ENCODE results near the gene PANK1.

PANK1 gene

GRCh38 chr10:89563311-89563710 lies 81.7 kb downstream of the PANK1 start:
- no peak for DNase-seq (ENCODE audit: low read depth)
- H3K4me3 ChIP-seq (ENCODE audit: low read length), result no peak overlapping the region
- TF ChIP-seq CTCF (IDR thresholded peaks at IDR 0.05; ENCODE audit: insufficient read depth, low read depth, low read length, missing control alignments), result no peak

- TF ChIP-seq CTCF (IDR thresholded peaks at IDR 0.05; ENCODE audit: insufficient read depth, low read depth, low read length, missing control alignments), result no peak
- no peak for DNase-seq (ENCODE audit: low read depth)
Observed at GRCh38 chr10:89556600-89556999, 88.4 kb downstream of the PANK1 start.

GRCh38 chr10:89555688-89556445 lies 89.2 kb downstream of the PANK1 start:
- peak; percentile 19 for TF ChIP-seq CTCF (IDR thresholded peaks at IDR 0.05; ENCODE audit: insufficient read depth, low read depth, low read length, missing control alignments)
- no peak overlapping the region for H3K4me3 ChIP-seq (ENCODE audit: low read length)
- DNase-seq (ENCODE audit: low read depth), result peak; percentile 34

More at GRCh38 chr10:89556600-89556999, 88.4 kb downstream of the PANK1 start:
- H3K4me3 ChIP-seq (ENCODE audit: low read length), result no peak overlapping the region

- TF ChIP-seq CTCF (IDR thresholded peaks at IDR 0.05; ENCODE audit: insufficient read depth, low read depth, low read length, missing control alignments), result no peak
- no peak overlapping the region for H3K4me3 ChIP-seq (ENCODE audit: low read length)
- DNase-seq (ENCODE audit: low read depth), result no peak
Observed at GRCh38 chr10:89554433-89554832, 90.6 kb downstream of the PANK1 start.

GRCh38 chr10:89553064-89553734 lies 91.8 kb downstream of the PANK1 start:
- DNase-seq (ENCODE audit: low read depth), result peak; percentile 88
- H3K4me3 ChIP-seq (ENCODE audit: low read length), result no peak overlapping the region
- TF ChIP-seq CTCF (IDR thresholded peaks at IDR 0.05; ENCODE audit: insufficient read depth, low read depth, low read length, missing control alignments), result no peak

GRCh38 chr10:89552213-89552612 lies 92.8 kb downstream of the PANK1 start:
- no peak overlapping the region for H3K4me3 ChIP-seq (ENCODE audit: low read length)
- no peak for TF ChIP-seq CTCF (IDR thresholded peaks at IDR 0.05; ENCODE audit: insufficient read depth, low read depth, low read length, missing control alignments)
- DNase-seq (ENCODE audit: low read depth), result no peak

Data from epithelial cell of esophagus (primary cell).